Memory B cell (primary cell): ENCODE results near the gene ME2.
"Not testable (repeated sequence)": the region's sequence is repeated elsewhere in the genome, so short reads cannot be mapped to it uniquely, and the experiment has no call there.

Experiments
- ATAC-seq: fragments of 150-1000 bp; cut with Tn5 transposase; 2 replicates; pipeline ENCODE4 v1.10.0; 2021; ENCODE audit warnings: low read depth, mild to moderate bottlenecking, moderate library complexity
- DNase-seq, 2 donors: peaks; one replicate each; pipeline ENCODE4 v3.0.0; 2022; ENCODE audit warnings: low spot score in 2 of 2
- H3K27ac Mint-ChIP-seq: one replicate; pipeline ENCODE4 v1.8.0; 2022; ENCODE audit warnings: mild to moderate bottlenecking, moderate library complexity, mixed read lengths
- H3K27me3 Mint-ChIP-seq: one replicate; pipeline ENCODE4 v1.8.0; 2022; ENCODE audit warnings: mixed read lengths
- H3K36me3 Mint-ChIP-seq: one replicate; pipeline ENCODE4 v1.8.0; 2022; ENCODE audit warnings: mild to moderate bottlenecking, mixed read lengths
- H3K4me1 Mint-ChIP-seq: one replicate; pipeline ENCODE4 v1.8.0; 2022; ENCODE audit warnings: mixed read lengths
- H3K4me3 Mint-ChIP-seq: one replicate; pipeline ENCODE4 v1.8.0; 2022; ENCODE audit warnings: mild to moderate bottlenecking, moderate library complexity, mixed read lengths
- H3K9me3 Mint-ChIP-seq: one replicate; pipeline ENCODE4 v1.8.0; 2022; ENCODE audit warnings: mixed read lengths

ME2 gene

DNA sequence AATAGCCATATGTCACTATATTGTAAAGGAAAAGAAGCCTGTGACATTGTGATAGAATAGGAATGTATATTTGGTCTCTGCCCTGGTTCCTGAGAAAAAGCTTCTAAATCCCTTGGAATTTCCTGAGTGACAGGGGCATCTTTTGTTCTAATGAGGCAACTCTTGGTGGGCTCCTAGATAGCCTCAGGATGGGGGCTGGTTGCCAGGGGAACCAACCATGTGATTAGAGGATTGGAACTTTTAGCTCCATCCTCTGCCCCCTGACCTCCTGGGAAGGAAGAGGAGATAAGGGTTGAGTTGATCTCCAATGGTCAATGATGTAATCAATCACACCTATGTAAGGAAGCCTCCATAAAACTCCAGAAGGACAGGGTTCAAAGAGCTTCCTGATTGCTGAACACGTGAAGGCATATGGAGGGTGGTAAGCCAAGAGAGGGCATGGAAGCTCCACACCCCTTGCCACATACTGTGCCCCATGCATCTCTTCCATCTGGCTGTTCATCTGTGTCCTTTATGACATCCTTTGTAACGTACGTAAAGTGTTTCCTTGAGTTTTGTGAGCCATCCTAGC is 2.9 kb upstream of the ME2 start:
- no peaks in the 10 kb centered on the region for H3K27me3 Mint-ChIP-seq
- DNase-seq (no peak), ATAC-seq (no peak)
- H3K4me1 Mint-ChIP-seq = peaks cover 13% of the 10 kb centered on the region
- no peak overlapping the region for H3K4me3 Mint-ChIP-seq
- no peak overlapping the region for H3K27ac Mint-ChIP-seq
- H3K9me3 Mint-ChIP-seq = no peaks in the 10 kb centered on the region
- H3K36me3 Mint-ChIP-seq = peaks cover 1% of the 10 kb centered on the region

DNA sequence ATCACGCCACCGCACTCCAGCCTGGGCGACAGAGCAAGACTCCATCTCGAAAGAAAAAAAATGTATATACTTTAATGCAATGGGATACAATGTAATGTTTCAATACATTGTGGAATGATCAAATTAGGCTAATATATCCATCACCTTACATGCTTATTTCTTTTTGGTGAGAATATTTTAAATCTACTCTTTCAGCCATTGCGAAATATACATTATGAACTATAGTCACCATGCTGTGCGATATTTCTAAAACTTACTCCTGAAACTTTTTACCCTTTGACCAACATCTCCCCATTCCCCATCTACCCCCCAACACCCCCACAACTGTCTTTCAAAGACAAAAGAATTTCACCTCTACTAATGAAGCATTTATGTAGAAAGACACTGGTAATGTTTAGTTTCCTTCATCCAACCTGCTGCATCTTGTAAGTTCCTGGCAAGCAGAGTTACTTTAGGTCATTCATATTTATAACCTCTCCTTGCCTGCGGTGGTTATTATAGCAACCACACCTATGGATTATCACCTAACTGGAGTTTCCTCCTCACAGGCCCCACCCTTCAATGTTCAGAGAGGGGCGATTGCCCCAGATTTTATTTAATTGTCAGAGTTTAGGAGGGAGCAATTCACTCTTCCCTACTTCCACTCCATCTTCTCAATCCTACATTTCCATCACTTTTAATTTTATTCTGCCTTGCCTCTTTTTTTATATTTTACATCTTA is 1.2 kb upstream of the ME2 start:
- Mint-ChIP-seq H3K27me3 (no peaks in the 10 kb centered on the region), H3K36me3 (peaks cover 1% of the 10 kb centered on the region), H3K9me3 (no peaks in the 10 kb centered on the region), H3K4me1 (peaks cover 13% of the 10 kb centered on the region), H3K4me3 (peak overlapping the region; percentile 66), H3K27ac (peak overlapping the region; percentile 98)
- DNase-seq (no peak), ATAC-seq (no peak)

DNA sequence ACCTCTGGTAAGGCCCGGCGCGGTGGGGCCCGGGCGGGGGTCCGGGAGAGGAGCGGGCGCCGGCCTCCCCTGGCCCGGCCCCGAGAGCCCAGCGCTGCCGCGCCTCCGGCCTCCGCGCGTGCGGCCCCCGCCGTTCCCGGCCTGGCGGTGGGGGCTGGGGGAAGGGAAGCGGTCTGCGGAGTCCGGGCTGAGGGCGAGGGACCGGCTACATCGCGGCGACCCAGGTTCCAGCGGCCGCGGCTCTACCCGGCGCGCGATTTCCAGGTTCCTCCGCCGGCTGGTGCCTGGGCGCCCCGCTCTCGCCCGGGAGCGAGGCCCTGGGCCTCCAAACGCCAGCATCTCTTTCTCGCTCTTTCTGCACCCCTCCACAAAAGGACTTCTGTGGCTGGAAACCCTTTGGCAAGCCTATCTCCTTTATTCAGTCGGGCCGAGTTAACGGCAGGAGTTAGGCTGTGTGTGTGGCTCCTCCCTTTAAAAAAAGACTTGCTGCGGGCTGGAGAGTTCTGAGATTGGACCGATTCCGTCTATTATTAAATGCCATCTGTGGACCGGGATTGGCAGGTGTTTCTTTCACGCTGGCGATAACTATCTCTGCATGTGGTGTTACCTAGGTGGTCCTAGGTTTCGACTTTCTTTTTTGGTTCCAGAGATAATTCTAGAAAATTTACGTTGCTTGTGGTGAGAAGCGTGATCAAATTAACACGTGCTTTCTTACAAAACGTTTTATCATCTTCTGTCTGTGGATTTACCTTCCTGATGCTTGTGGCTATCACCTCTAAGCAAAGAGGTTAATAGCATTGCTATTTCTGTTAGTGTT is 592 bp downstream of the ME2 start:
- H3K27me3 Mint-ChIP-seq = no peaks in the 10 kb centered on the region
- H3K4me1 Mint-ChIP-seq = peaks cover 17% of the 10 kb centered on the region
- no peaks in the 10 kb centered on the region for H3K9me3 Mint-ChIP-seq
- ATAC-seq = peak; percentile 16
- peak overlapping the region; percentile 100 for H3K4me3 Mint-ChIP-seq
- H3K36me3 Mint-ChIP-seq = peaks cover 3% of the 10 kb centered on the region
- DNase-seq = peak in 1 of 2 donors; percentile 33
- peak overlapping the region; percentile 96 for H3K27ac Mint-ChIP-seq

GRCh38 chr18:50880119-50880465 is 1.2 kb downstream of the ME2 start:
- ATAC-seq = no peak

GRCh38 chr18:50880944-50881343 is 2.0 kb downstream of the ME2 start:
- not testable (repeated sequence) for H3K36me3 Mint-ChIP-seq, H3K9me3 Mint-ChIP-seq, DNase-seq, H3K27ac Mint-ChIP-seq, H3K27me3 Mint-ChIP-seq, ATAC-seq, H3K4me3 Mint-ChIP-seq
- peaks cover 17% of the 10 kb centered on the region for H3K4me1 Mint-ChIP-seq

More at GRCh38 chr18:50880119-50880465, 1.2 kb downstream of the ME2 start:
- H3K27ac Mint-ChIP-seq = peak overlapping the region; percentile 96
- H3K9me3 Mint-ChIP-seq = no peaks in the 10 kb centered on the region
- DNase-seq = no peak
- H3K4me1 Mint-ChIP-seq = peaks cover 17% of the 10 kb centered on the region
- no peaks in the 10 kb centered on the region for H3K27me3 Mint-ChIP-seq
- peaks cover 3% of the 10 kb centered on the region for H3K36me3 Mint-ChIP-seq
- H3K4me3 Mint-ChIP-seq = peak overlapping the region; percentile 100

- peaks cover 13% of the 10 kb centered on the region for H3K36me3 Mint-ChIP-seq
These were observed 8.0 kb downstream of the ME2 start for GRCh38 chr18:50886929-50887328.

DNA sequence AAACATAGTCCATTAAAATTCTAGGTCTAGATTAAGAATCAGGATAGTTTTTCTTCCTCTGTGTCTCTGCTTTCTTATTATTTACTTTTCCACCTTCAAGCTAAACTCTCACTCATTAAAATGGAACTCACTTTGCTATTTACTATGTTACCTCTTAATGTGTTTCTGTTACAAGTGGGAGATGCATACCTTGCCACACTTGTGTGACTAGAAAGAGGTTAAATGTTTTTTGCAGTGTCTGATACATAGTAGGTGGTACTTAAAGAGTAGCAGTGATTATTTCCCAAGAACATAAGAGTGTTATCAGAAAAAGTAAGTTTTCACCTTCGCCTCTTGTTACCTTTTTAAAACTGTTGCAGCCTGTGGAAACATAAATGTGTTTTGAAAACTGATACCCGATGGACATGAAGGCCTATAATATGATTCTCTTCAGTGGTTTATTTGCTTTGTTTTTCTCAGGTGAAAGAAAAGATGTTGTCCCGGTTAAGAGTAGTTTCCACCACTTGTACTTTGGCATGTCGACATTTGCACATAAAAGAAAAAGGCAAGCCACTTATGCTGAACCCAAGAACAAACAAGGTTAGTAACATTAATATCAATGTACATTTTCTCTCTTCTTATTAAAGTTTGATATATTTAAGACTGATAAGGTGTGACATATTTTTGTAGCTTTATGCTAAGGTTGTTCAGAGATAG is 16.6 kb downstream of the ME2 start:
- H3K27me3 Mint-ChIP-seq = no peaks in the 10 kb centered on the region
- no peak overlapping the region for H3K4me3 Mint-ChIP-seq
- H3K4me1 Mint-ChIP-seq = peaks cover 3% of the 10 kb centered on the region
- ATAC-seq (no peak), DNase-seq (no peak)
- H3K9me3 Mint-ChIP-seq = peaks cover 3% of the 10 kb centered on the region
- H3K27ac Mint-ChIP-seq = no peak overlapping the region
- H3K36me3 Mint-ChIP-seq = peaks cover 19% of the 10 kb centered on the region

More at GRCh38 chr18:50886929-50887328, 8.0 kb downstream of the ME2 start:
- no peaks in the 10 kb centered on the region for H3K27me3 Mint-ChIP-seq
- ATAC-seq (no peak), DNase-seq (no peak)
- no peak overlapping the region for H3K4me3 Mint-ChIP-seq
- H3K9me3 Mint-ChIP-seq = no peaks in the 10 kb centered on the region
- peaks cover 3% of the 10 kb centered on the region for H3K4me1 Mint-ChIP-seq
- H3K27ac Mint-ChIP-seq = no peak overlapping the region

- Mint-ChIP-seq H3K4me1 (peaks cover 3% of the 10 kb centered on the region), H3K27me3 (no peaks in the 10 kb centered on the region), H3K36me3 (peaks cover 17% of the 10 kb centered on the region), H3K27ac (no peak overlapping the region), H3K9me3 (peaks cover 3% of the 10 kb centered on the region), H3K4me3 (no peak overlapping the region)
- no peak for DNase-seq
- ATAC-seq = no peak
These were observed 17.2 kb downstream of the ME2 start for GRCh38 chr18:50896093-50896492.

GRCh38 chr18:50898919-50899318 is 20.0 kb downstream of the ME2 start:
- no peak overlapping the region for H3K27ac Mint-ChIP-seq
- no peak overlapping the region for H3K4me3 Mint-ChIP-seq
- ATAC-seq (no peak), DNase-seq (no peak)
- peaks cover 6% of the 10 kb centered on the region for H3K4me1 Mint-ChIP-seq
- peaks cover 3% of the 10 kb centered on the region for H3K9me3 Mint-ChIP-seq
- H3K27me3 Mint-ChIP-seq = no peaks in the 10 kb centered on the region
- peaks cover 23% of the 10 kb centered on the region for H3K36me3 Mint-ChIP-seq

GRCh38 chr18:50902797-50903196 is 23.9 kb downstream of the ME2 start:
- DNase-seq (no peak), ATAC-seq (no peak)
- H3K4me1 Mint-ChIP-seq = peaks cover 9% of the 10 kb centered on the region
- H3K9me3 Mint-ChIP-seq = peaks cover 3% of the 10 kb centered on the region
- H3K27ac Mint-ChIP-seq = peak overlapping the region; percentile 36
- no peaks in the 10 kb centered on the region for H3K27me3 Mint-ChIP-seq
- peaks cover 39% of the 10 kb centered on the region for H3K36me3 Mint-ChIP-seq
- H3K4me3 Mint-ChIP-seq = no peak overlapping the region

- no peak for DNase-seq
- Mint-ChIP-seq H3K4me3 (no peak overlapping the region), H3K36me3 (peaks cover 46% of the 10 kb centered on the region), H3K4me1 (peaks cover 6% of the 10 kb centered on the region), H3K9me3 (no peaks in the 10 kb centered on the region), H3K27ac (no peak overlapping the region), H3K27me3 (no peaks in the 10 kb centered on the region)
- no peak for ATAC-seq
These were observed 27.9 kb downstream of the ME2 start for GRCh38 chr18:50906843-50907242.

- Mint-ChIP-seq H3K4me1 (peaks cover 3% of the 10 kb centered on the region), H3K27me3 (no peaks in the 10 kb centered on the region), H3K27ac (no peak overlapping the region), H3K36me3 (peaks cover 46% of the 10 kb centered on the region), H3K4me3 (no peak overlapping the region), H3K9me3 (no peaks in the 10 kb centered on the region)
- no peak for ATAC-seq
- DNase-seq = no peak
These were observed 30.3 kb downstream of the ME2 start for GRCh38 chr18:50909261-50909660.

DNA sequence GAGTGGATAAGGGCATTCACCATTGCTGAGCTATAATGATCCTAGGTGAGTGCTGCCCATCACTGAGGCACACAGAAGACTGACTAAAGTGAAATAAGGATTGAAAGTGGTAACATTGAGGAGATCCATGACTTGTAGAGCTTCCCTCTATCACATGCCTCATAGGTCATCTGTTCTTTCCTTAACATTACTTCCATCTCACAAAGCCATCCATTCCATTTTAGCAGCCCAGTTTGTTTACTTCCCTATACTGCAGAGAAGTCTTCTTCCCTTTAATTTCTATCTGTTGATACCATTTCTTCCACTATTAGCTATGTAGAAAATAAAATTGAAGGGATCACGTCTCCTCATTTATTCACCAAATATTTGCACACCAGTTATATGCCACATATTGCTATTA is 32.1 kb downstream of the ME2 start:
- Mint-ChIP-seq H3K27ac (no peak overlapping the region), H3K4me3 (no peak overlapping the region)

GRCh38 chr18:50917021-50917420 is 38.1 kb downstream of the ME2 start:
- Mint-ChIP-seq H3K27ac (no peak overlapping the region), H3K4me1 (no peaks in the 10 kb centered on the region), H3K27me3 (no peaks in the 10 kb centered on the region), H3K9me3 (no peaks in the 10 kb centered on the region), H3K36me3 (peaks cover 31% of the 10 kb centered on the region), H3K4me3 (no peak overlapping the region)
- ATAC-seq = no peak
- DNase-seq = no peak

More for the DNA sequence above, 32.1 kb downstream of the ME2 start:
- H3K36me3 Mint-ChIP-seq = peaks cover 37% of the 10 kb centered on the region
- no peaks in the 10 kb centered on the region for H3K27me3 Mint-ChIP-seq
- no peaks in the 10 kb centered on the region for H3K4me1 Mint-ChIP-seq
- DNase-seq (no peak), ATAC-seq (no peak)
- H3K9me3 Mint-ChIP-seq = no peaks in the 10 kb centered on the region
